Neuronal stem cell (in vitro differentiated cells): ENCODE measurements around the gene MED12L.

Experiments used
- DNase-seq: peaks from one replicate; pipeline ENCODE4 v3.0.0-alpha.2; 2013; ENCODE audit warnings: low spot score
- H2AFZ ChIP-seq: one replicate; pipeline ENCODE4 v1.6.1; 2013; ENCODE audit warnings: mild to moderate bottlenecking, low read length, inconsistent platforms
- H2AK5ac ChIP-seq: 2 replicates; pipeline ENCODE4 v1.6.1; 2013; ENCODE audit warnings: low read depth, mild to moderate bottlenecking, inconsistent platforms, low read length, moderate library complexity, mixed read lengths
- H2BK120ac ChIP-seq: 2 replicates; pipeline ENCODE4 v1.6.1; 2013; ENCODE audit warnings: low read depth, mild to moderate bottlenecking, inconsistent platforms, low read length, moderate library complexity, mixed read lengths
- H2BK12ac ChIP-seq: one replicate; pipeline ENCODE4 v1.6.1; 2013; ENCODE audit warnings: low read length, inconsistent platforms
- H2BK15ac ChIP-seq: 2 replicates; pipeline ENCODE4 v1.6.1; 2013; ENCODE audit warnings: mild to moderate bottlenecking, low read length, inconsistent platforms, mixed read lengths
- H2BK5ac ChIP-seq: one replicate; pipeline ENCODE4 v1.6.1; 2013; ENCODE audit warnings: inconsistent platforms, mild to moderate bottlenecking, low read length, moderate library complexity
- H3K14ac ChIP-seq: one replicate; pipeline ENCODE4 v1.6.1; 2013; ENCODE audit warnings: low read length, inconsistent platforms
- H3K18ac ChIP-seq: 2 replicates; pipeline ENCODE4 v1.6.1; 2013; ENCODE audit warnings: low read length, inconsistent platforms
- H3K23ac ChIP-seq: 2 replicates; pipeline ENCODE4 v1.6.1; 2013; ENCODE audit warnings: low read depth, mild to moderate bottlenecking, mixed read lengths, low read length, inconsistent platforms; ENCODE audit not compliant: poor library complexity
- H3K27ac ChIP-seq: replicated peaks from 3 replicates; pipeline ENCODE4 v1.5.1; 2013; ENCODE audit warnings: low read length, inconsistent platforms
- H3K27me3 ChIP-seq, 3 experiments: 2 replicates each; pipeline ENCODE4 v1.6.1; 2013; ENCODE audit warnings: low read length in 3 of 3, mild to moderate bottlenecking in 2 of 3, inconsistent platforms in 1 of 3, low read depth in 1 of 3, mixed read lengths in 1 of 3, moderate library complexity in 1 of 3; ENCODE audit not compliant: control insufficient read depth in 3 of 3, insufficient read depth in 3 of 3
- H3K36me3 ChIP-seq, 2 donors: replicated peaks in 1 of 2; 2 replicates each; pipeline ENCODE4 v1.6.1; 2013; ENCODE audit warnings: low read length in 2 of 2; ENCODE audit not compliant: control insufficient read depth in 2 of 2, insufficient read depth in 2 of 2
- H3K4ac ChIP-seq: 2 replicates; pipeline ENCODE4 v1.6.1; 2013; ENCODE audit warnings: inconsistent platforms, mild to moderate bottlenecking, low read length, moderate library complexity
- H3K4me1 ChIP-seq, 2 donors: 1 replicate in 1 of 2; 2 replicates in 1 of 2; pipeline ENCODE4 v1.6.1; 2013; ENCODE audit warnings: low read length in 2 of 2, low read depth in 1 of 2; ENCODE audit not compliant: control insufficient read depth in 2 of 2, insufficient read depth in 1 of 2
- H3K4me2 ChIP-seq: one replicate; pipeline ENCODE4 v1.6.1; 2013; ENCODE audit warnings: mild to moderate bottlenecking, low read length, inconsistent platforms; ENCODE audit not compliant: insufficient read depth, poor library complexity, severe bottlenecking
- H3K4me3 ChIP-seq, 2 donors: 2 replicates each; pipeline ENCODE4 v1.5.1; 2013; ENCODE audit warnings: low read length in 2 of 2, mild to moderate bottlenecking in 2 of 2, inconsistent platforms in 1 of 2, moderate library complexity in 1 of 2
- H3K79me1 ChIP-seq: one replicate; pipeline ENCODE4 v1.6.1; 2013; ENCODE audit warnings: low read depth, mild to moderate bottlenecking, inconsistent platforms, low read length, moderate library complexity
- H3K9ac ChIP-seq: one replicate; pipeline ENCODE4 v1.6.1; 2013; ENCODE audit warnings: mild to moderate bottlenecking, low read depth, low read length, inconsistent platforms; ENCODE audit not compliant: poor library complexity
- H3K9me3 ChIP-seq, 2 donors: replicated peaks in 1 of 2; 2 replicates each; pipeline versions ENCODE3 to v1.6.1; 2013; ENCODE audit warnings: low read length in 2 of 2, mild to moderate bottlenecking in 2 of 2, inconsistent platforms in 1 of 2, low read depth in 1 of 2, mixed read lengths in 1 of 2, moderate library complexity in 1 of 2; ENCODE audit not compliant: control insufficient read depth in 2 of 2, insufficient read depth in 1 of 2
- H4K8ac ChIP-seq: one replicate; pipeline ENCODE4 v1.6.1; 2013; ENCODE audit warnings: low read depth, mild to moderate bottlenecking, inconsistent platforms, low read length, moderate library complexity
- H4K91ac ChIP-seq: one replicate; pipeline ENCODE4 v1.6.1; 2013; ENCODE audit warnings: low read length, low read depth, mild to moderate bottlenecking, inconsistent platforms; ENCODE audit not compliant: poor library complexity
- WGBS, 2 donors: extraction: QIAGEN DNeasy Blood & Tissue Kit; methylation state at CpG; one replicate each; pipeline ENCODE4 v1.1.7; 2013; ENCODE audit warnings: missing lambda C conversion rate in 2 of 2, mixed read lengths in 1 of 2; ENCODE audit not compliant: insufficient read length in 2 of 2, insufficient replicate concordance in 1 of 2; ENCODE audit errors: extremely low coverage in 2 of 2; 5-methylcytosine and 5-hydroxymethylcytosine counted together

The MED12L gene

GRCh38 chr3:151265866-151266265, 180.4 kb downstream of the MED12L start:
- WGBS, 2 donors: no CpG with 5 or more reads among the region's 5 CpGs
- Histone ChIP-seq H2AK5ac (no peak overlapping the region), H3K79me1 (no peaks in the 10 kb centered on the region), H4K8ac (no peak overlapping the region), H2BK5ac (no peak overlapping the region), H3K18ac (no peak overlapping the region), H2BK15ac (no peak overlapping the region), H3K27me3 (no peaks in the 10 kb centered on the region), H3K4ac (no peak overlapping the region), H2BK120ac (no peak overlapping the region), H3K4me2 (no peak overlapping the region), H3K9me3 (no peaks in the 10 kb centered on the region), H3K23ac (no peak overlapping the region), H2BK12ac (no peak overlapping the region), H3K36me3 (peaks cover 0 to under 1% of the 10 kb centered on the region in 2 donors), H3K9ac (no peak overlapping the region), H2AFZ (no peak overlapping the region), H3K27ac (no peak overlapping the region), H4K91ac (no peak overlapping the region), H3K4me1 (peaks cover 0 to 3% of the 10 kb centered on the region in 2 donors), H3K14ac (no peak overlapping the region), H3K4me3 (no peak overlapping the region)
- peak; percentile 26 for DNase-seq

DNA sequence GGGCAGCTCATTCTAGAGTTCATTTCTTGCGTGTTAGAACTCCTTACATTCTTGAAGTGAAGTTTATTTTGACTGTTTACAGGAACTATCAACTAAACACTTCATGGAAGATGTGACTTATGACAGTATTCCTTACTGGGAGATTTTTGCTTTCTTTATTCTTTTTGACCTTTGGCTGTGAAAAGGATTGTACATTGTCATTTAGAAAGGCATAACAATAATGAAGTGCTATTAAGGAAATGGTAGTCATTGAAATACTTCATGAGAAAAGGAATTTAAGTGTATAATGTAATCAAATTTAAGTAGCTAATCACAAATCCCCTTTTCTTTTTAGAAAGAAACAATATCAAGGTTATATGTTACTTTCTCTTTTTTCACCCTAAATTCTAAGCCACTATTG, 181.6 kb downstream of the MED12L start:
- Histone ChIP-seq H2BK12ac (no peak overlapping the region), H3K36me3 (no peaks in the 10 kb centered on the region), H2AK5ac (no peak overlapping the region), H3K14ac (no peak overlapping the region), H4K91ac (no peak overlapping the region), H2BK120ac (no peak overlapping the region), H3K79me1 (no peaks in the 10 kb centered on the region), H3K27ac (no peak overlapping the region), H2BK5ac (no peak overlapping the region), H4K8ac (no peak overlapping the region), H2AFZ (no peak overlapping the region), H3K4me3 (no peak overlapping the region), H3K4ac (no peak overlapping the region), H3K4me2 (no peak overlapping the region), H3K9me3 (no peaks in the 10 kb centered on the region), H3K27me3 (no peaks in the 10 kb centered on the region), H3K18ac (no peak overlapping the region), H2BK15ac (no peak overlapping the region), H3K4me1 (peaks cover 0 to 3% of the 10 kb centered on the region in 2 donors), H3K9ac (no peak overlapping the region), H3K23ac (no peak overlapping the region)
- WGBS, 2 donors: no CpG with 5 or more reads among the region's 1 CpG
- no peak for DNase-seq

DNA sequence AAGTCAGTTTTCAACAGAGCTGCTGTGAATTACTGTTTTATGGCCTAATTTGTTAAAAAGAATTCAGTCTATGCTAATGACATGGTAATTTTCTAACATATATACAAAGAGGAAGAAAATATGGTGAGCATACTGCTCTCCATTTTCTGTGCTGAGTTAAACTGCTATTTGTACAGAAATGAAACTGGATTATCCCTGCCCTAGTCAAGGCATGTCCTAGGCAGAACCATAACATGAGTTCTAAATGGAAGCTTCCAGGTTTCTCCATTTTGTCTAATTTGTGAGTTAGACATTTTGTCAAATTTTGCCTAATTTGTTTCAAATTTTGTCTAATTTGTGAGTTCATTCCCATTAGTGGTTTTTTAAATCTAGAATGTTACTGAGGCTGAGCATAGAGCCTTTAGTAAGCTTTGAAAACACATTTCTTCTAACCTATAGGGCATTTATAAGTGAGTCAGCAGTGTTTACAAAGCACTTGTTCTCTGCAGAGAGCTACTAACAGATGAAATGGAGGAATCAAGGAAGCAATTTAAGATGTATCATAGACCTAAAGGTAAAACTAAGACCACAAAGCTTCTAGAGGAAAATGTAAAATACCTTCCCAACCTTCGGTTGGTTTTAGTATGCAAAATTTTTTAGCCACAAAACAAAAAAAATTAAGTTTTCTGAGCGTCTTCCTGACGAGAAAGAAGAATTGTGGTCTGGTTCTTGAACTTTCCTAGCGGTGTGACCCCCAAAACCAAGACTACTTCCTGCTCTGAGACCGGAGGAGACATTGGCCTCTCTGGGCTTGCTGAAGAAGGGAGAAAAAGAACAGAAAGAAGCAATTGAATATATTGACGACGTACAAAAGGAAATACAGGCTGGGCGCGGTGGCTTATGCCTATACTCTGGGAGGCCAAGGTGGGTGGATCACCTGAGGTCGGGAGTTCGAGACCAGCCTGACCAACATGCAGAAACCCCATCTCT, 183.1 kb downstream of the MED12L start:
- no peak overlapping the region for H3K4me3 ChIP-seq
- no peak overlapping the region for H3K27ac ChIP-seq
- no peak overlapping the region for H4K91ac ChIP-seq
- no peaks in the 10 kb centered on the region for H3K36me3 ChIP-seq
- H2AK5ac ChIP-seq: no peak overlapping the region
- H3K9me3 ChIP-seq: no peaks in the 10 kb centered on the region
- no peaks in the 10 kb centered on the region for H3K79me1 ChIP-seq
- no peak overlapping the region for H3K23ac ChIP-seq
- H3K27me3 ChIP-seq: no peaks in the 10 kb centered on the region
- H2BK120ac ChIP-seq: no peak overlapping the region
- no peak overlapping the region for H3K4me2 ChIP-seq
- no peak overlapping the region for H2BK12ac ChIP-seq
- no peak overlapping the region for H2BK5ac ChIP-seq
- H2AFZ ChIP-seq: no peak overlapping the region
- H4K8ac ChIP-seq: no peak overlapping the region
- no peak overlapping the region for H3K18ac ChIP-seq
- H2BK15ac ChIP-seq: no peak overlapping the region
- no peak overlapping the region for H3K9ac ChIP-seq
- H3K4me1 ChIP-seq: peaks cover 0 to 3% of the 10 kb centered on the region in 2 donors
- DNase-seq: no peak
- no peak overlapping the region for H3K14ac ChIP-seq
- no CpG with 5 or more reads among the region's 11 CpGs for WGBS, 2 donors
- no peak overlapping the region for H3K4ac ChIP-seq

GRCh38 chr3:151269631-151270030, 184.2 kb downstream of the MED12L start:
- no peak overlapping the region for H3K4ac ChIP-seq
- H2BK120ac ChIP-seq: no peak overlapping the region
- no peak overlapping the region for H3K4me3 ChIP-seq
- no peak overlapping the region for H2BK5ac ChIP-seq
- no CpG with 5 or more reads among the region's 5 CpGs for WGBS, 2 donors
- H3K27me3 ChIP-seq: no peaks in the 10 kb centered on the region
- no peak overlapping the region for H2AFZ ChIP-seq
- H2BK12ac ChIP-seq: no peak overlapping the region
- H4K8ac ChIP-seq: no peak overlapping the region
- H3K36me3 ChIP-seq: no peaks in the 10 kb centered on the region
- H2AK5ac ChIP-seq: no peak overlapping the region
- DNase-seq: no peak
- peaks cover 0 to 3% of the 10 kb centered on the region in 2 donors for H3K4me1 ChIP-seq
- no peak overlapping the region for H3K4me2 ChIP-seq
- H3K14ac ChIP-seq: no peak overlapping the region
- H4K91ac ChIP-seq: no peak overlapping the region
- H3K27ac ChIP-seq: no peak overlapping the region
- H2BK15ac ChIP-seq: no peak overlapping the region
- no peak overlapping the region for H3K18ac ChIP-seq
- no peak overlapping the region for H3K23ac ChIP-seq
- H3K9me3 ChIP-seq: no peaks in the 10 kb centered on the region
- no peaks in the 10 kb centered on the region for H3K79me1 ChIP-seq
- H3K9ac ChIP-seq: no peak overlapping the region
